Kidney epithelial cell (primary cell): ENCODE measurements around the gene ELL. TPM values are rescaled to one million over a fixed set of nuclear protein-coding genes. Genes with fewer than 3 reads are reported as not detected.
"Not testable (repeated sequence)": the region's sequence is repeated elsewhere in the genome, so short reads cannot be mapped to it uniquely, and the experiment has no call there.

Source experiments
- DNase-seq: peaks from one replicate; pipeline ENCODE4 v3.0.0-alpha.2; 2010; ENCODE audit warnings: low read depth
- H3K27me3 ChIP-seq: 2 replicates; pipeline ENCODE4 v1.6.0; 2011; ENCODE audit warnings: low read length; ENCODE audit not compliant: control insufficient read depth, insufficient read depth
- H3K36me3 ChIP-seq: 2 replicates; pipeline ENCODE4 v1.5.1; 2011; ENCODE audit warnings: low read length; ENCODE audit not compliant: control insufficient read depth, insufficient read depth
- H3K4me3 ChIP-seq: 2 replicates; pipeline ENCODE4 v1.5.1; 2011; ENCODE audit warnings: low read depth, mild to moderate bottlenecking, control low read depth, low read length
- CTCF ChIP-seq: IDR thresholded peaks from 2 replicates; pipeline ENCODE4 v1.5.1; 2011; ENCODE audit warnings: mild to moderate bottlenecking, moderate library complexity, low read length, control low read depth, inconsistent platforms; ENCODE audit not compliant: insufficient read depth, poor library complexity, severe bottlenecking
- total RNA-seq: library from RNA; depleted of rRNA; stranded (reverse); fragments of >200 nt; gene quantifications from 2 replicates; pipeline ENCODE4 v1.2.3, GENCODE V29; 2015

ELL gene
- total RNA-seq, 1 donor from 2014 or later: 13.1 TPM

DNA sequence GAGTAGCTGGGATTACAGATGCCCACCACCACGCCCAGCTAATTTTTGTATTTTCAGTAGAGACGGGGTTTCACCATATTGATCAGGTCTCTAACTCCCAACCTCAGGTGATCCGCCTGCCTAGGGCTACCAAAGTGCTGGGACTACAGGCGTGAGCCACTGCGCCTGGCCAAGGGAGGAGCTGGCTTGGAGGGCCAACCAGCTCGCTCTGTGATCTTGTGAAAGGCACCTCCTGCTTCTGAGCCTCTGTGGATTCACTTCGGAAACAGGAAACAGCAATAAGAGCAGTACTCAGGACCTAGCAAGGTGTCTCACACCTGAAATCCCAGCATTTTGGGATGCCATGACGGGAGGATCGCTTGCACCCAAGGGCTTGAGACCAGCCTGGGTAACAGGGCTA is 2.0 kb upstream of the ELL start:
- Histone ChIP-seq H3K4me3 (no peak overlapping the region), H3K36me3 (no peaks in the 10 kb centered on the region), H3K27me3 (no peaks in the 10 kb centered on the region)
- no peak for DNase-seq
- TF ChIP-seq CTCF: no peak

DNA sequence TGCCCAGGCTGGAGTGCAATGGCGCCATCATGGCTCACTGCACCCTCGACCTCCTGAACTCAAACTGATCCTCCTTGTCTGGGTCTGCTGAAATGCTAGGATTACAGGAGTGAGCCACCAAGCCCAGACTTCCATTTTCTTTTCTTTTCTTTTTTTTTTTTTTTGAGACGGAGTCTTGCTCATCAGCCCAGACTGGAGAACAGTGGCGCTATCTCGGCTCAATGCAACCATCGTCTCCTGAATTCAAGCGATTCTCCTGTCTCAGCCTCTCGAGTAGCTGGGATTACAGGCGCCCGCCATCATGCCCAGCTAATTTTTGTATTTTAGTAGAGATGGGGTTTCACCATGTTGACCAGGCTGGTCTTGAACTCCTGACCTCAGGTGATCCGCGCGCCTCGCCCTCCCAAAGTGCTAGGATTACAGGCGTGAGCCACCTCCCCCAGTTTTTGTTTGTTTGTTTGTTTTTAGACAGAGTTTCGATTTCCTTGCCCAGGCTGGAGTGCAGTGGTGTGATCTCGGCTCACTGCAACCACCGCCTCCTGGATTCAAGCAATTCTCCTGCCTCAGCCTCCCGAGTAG is 1.1 kb upstream of the ELL start:
- not testable (repeated sequence) for DNase-seq

DNA sequence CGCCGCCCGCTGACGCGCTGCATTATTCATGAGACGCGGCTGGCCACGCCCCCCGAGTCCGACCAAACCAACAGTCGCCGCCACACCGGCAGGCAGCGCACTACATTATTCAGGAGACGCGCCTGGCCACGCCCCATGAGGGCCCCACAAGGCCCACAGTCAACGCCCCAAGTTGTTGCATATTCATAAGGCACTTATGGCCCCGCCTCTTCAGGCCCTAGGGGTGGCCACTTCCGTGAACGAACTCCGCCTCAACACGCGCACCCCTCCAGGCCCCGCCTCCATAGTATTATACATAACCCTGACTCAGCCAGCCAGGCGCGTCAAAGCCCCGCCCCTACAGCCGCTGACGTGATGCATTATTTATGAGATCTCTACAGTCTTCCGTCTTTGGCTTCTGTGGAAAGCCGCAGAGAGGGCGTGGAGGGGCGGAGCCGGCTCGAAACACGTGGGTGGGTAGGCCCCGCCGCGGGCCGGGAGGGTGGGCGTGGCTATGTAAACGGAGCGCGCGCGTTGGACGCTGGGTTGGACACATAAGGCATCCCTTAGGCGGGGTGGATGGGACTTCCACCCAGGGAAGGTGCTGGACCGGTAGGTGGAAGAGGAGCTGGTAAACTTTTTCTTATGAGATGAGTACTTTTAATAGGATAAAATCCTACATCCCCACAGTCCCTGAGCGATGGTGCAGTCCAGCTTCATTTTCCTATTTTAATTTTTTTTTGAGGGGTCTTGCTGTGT is 423 bp upstream of the ELL start:
- TF ChIP-seq CTCF: no peak
- Histone ChIP-seq H3K36me3 (no peaks in the 10 kb centered on the region), H3K4me3 (peak overlapping the region; percentile 100), H3K27me3 (no peaks in the 10 kb centered on the region)
- peak; percentile 98 for DNase-seq

More for the DNA sequence above, 1.1 kb upstream of the ELL start:
- not testable (repeated sequence) for H3K27me3 ChIP-seq, H3K36me3 ChIP-seq, H3K4me3 ChIP-seq

DNA sequence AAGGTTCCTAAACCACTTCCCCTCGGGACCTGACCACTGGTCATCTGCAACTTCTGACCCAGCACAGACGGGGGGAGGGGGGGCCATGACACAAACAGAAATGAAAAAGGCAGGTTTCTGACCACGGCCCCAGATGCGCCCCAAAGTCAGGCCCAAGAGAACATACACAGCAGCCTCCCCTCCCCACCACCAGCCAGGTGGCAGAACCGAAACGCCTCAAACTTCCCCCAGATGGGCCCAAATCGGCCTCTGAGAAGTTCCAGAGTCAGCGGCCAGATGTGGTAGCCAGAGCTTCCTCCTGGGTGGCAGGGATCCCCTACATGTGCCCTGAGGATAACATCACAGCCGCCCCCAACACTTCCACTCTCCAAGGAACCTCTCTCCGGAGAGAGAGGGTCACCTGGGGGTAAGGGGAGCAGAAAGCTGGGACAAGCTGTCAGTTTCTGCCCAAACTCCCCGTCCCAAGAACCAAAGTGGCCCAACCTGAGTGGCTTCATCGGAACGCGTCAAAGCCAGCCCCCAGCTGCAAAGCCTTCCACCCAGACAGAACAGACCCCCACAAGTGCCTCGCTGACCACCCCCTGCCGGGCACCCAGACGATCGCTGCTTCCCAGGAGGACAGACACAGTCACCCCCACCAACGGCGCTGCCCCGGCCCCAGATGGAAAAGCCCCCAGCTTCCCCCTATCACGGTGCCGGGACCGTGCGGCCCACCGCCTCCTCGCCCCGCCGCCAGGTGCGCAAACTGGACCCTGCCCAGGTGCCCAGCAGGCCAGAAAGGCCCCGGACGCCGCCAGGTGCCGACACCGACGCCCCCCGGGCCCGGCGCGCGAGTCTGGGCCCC is 800 bp downstream of the ELL start:
- no peak for DNase-seq
- no peaks in the 10 kb centered on the region for H3K36me3 ChIP-seq
- H3K27me3 ChIP-seq: no peaks in the 10 kb centered on the region
- peak overlapping the region; percentile 100 for H3K4me3 ChIP-seq
- TF ChIP-seq CTCF: peak; percentile 18

DNA sequence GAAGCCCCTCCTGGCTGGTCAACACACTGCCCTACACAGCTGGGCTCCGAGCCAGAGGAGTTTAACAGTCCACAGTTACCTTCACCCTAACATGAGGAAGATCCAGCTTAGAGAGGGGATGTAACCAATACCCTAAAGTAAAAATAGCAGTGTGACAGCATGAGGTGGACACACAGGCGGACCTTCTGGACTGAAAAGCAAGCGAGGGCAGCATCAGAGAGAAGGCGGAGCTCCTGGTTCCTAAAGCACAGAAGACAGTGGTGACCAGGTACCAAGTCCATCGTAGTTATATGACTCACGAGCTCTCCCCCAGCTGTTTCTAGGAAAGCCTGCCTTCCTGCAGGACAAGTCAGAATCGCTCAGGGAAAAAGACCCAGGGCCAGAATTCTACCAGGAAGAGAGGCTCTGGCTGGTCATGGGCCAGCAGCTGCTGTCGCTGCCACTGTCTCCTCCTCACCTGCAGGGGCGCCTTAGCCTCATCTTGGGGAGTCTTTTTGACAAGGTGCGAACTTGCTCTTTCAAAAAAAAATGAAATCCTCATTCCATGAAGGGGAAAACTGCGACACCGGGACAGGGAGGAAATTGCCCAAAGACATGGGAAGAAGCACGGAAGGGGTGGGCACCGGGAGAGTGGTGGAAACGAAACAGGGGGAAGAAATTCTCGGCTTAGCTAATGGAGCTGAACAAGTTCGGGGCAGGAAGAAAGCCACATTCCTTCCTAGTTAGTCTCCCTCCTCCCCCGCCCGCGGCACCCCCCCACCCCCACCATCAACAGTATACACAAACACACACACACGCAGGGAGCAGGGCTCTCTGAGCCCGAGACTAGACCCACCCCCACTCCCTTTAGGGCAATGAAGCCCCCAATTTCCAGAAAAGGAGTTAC is 1.7 kb downstream of the ELL start:
- no peaks in the 10 kb centered on the region for H3K36me3 ChIP-seq
- peak; percentile 74 for TF ChIP-seq CTCF
- H3K27me3 ChIP-seq: no peaks in the 10 kb centered on the region
- DNase-seq: peak; percentile 76
- H3K4me3 ChIP-seq: peak overlapping the region; percentile 100
